Esophagus muscularis mucosa (tissue), 3 donors: ENCODE results near the gene CTCF.

Experiments
- EP300 ChIP-seq: sonication (generic); formaldehyde crosslinking; IDR thresholded peaks from one replicate; pipeline ENCODE4 v1.6.1; 2017; ENCODE audit warnings: antibody characterized with exemption
- TF ChIP-seq, protein P1 (sequence below), 3 experiments: fragments of 200-600 bp in 2 of 3; fragments of 450-650 bp in 1 of 3; sonication (generic) in 2 of 3; IDR thresholded peaks; one replicate each; pipeline ENCODE4 v1.5.1; 2017 to 2019; ENCODE audit warnings: antibody characterized with exemption in 3 of 3, mild to moderate bottlenecking in 2 of 3, moderate library complexity in 1 of 3

DNA sequence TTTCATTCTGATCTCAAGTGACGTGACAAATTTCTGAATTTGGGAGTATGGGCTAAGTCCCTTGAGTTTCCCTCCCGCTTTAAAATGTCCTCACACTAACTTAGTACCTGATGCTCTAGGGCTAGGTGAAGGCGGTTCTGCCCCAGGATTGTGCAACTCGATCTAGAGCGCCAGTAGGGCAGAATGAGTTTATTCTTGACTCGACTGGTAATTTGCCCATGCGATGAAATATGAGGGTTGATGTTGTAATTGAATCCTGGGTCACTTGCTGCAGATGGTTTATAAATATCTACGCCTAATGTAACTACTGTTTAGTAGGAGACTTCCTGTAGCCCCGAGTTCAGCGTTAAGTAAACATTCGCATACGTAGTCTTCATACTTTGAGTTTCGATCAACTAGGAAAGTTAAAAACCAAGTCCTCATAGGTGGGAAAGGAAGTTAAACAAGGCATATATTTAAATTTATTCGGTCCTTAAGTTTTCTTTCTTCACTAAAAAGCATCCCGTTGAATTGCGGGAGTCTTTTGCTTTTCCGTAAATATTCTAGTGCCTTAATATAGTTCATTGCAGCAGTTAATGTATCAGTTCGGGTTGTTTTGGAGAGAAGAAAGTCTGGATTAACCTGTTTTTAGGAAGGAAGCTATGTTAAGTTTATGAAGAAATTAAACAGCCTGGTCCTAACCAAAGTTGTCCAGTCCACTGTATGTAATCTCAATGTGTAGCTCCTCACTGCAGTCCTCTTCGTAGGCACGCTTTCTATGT lies 1.6 kb downstream of the CTCF start:
- no peak for TF ChIP-seq EP300
- TF ChIP-seq, protein P1, sequence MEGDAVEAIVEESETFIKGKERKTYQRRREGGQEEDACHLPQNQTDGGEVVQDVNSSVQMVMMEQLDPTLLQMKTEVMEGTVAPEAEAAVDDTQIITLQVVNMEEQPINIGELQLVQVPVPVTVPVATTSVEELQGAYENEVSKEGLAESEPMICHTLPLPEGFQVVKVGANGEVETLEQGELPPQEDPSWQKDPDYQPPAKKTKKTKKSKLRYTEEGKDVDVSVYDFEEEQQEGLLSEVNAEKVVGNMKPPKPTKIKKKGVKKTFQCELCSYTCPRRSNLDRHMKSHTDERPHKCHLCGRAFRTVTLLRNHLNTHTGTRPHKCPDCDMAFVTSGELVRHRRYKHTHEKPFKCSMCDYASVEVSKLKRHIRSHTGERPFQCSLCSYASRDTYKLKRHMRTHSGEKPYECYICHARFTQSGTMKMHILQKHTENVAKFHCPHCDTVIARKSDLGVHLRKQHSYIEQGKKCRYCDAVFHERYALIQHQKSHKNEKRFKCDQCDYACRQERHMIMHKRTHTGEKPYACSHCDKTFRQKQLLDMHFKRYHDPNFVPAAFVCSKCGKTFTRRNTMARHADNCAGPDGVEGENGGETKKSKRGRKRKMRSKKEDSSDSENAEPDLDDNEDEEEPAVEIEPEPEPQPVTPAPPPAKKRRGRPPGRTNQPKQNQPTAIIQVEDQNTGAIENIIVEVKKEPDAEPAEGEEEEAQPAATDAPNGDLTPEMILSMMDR (IDR thresholded peaks at IDR 0.05) = peak in 1 of 3 experiments; percentile 4
